Fibroblast of pulmonary artery (primary cell): ENCODE results near the gene P2RX7.

Experiments used
- DNase-seq: peaks from one replicate; pipeline ENCODE4 v3.0.0-alpha.2; 2010; ENCODE audit warnings: low read depth
- H3K4me3 ChIP-seq: replicated peaks from 2 replicates; pipeline ENCODE4 v1.5.1; 2011; ENCODE audit warnings: low read depth, mild to moderate bottlenecking, control low read depth, low read length, moderate library complexity
- CTCF ChIP-seq: IDR thresholded peaks from 2 replicates; pipeline ENCODE4 v1.5.1; 2011; ENCODE audit warnings: mild to moderate bottlenecking, control low read depth, low read length, inconsistent platforms; ENCODE audit errors: missing control alignments

P2RX7 gene

GRCh38 chr12:121237415-121237814 is 104.7 kb downstream of the P2RX7 start:
- H3K4me3 ChIP-seq, result no peak overlapping the region
- no peak for TF ChIP-seq CTCF
- DNase-seq, result peak; percentile 7
